NK-92 (cell line): ENCODE data around the gene LRRIQ3.
A peak's percentile ranks its signal among the peaks of the same experiment; 100 is the strongest.
"Not testable (repeated sequence)": the region's sequence is repeated elsewhere in the genome, so short reads cannot be mapped to it uniquely, and the experiment has no call there.

Experiments used
- DNase-seq: peaks from one replicate; lab custom pipeline; 2025; ENCODE audit not compliant: unreplicated experiment; lab: John Stamatoyannopoulos, UW

The LRRIQ3 gene

GRCh38 chr1:74197657-74198552 is at the start of gene LRRIQ3, which contains the start of gene FPGT:
TSS of gene LRRIQ3 (minus strand) at chr1:74198176. CDS start at chr1:74183684, 14,492 bp downstream.
TSS of gene FPGT (plus strand) at chr1:74198242. CDS start at chr1:74198279, 37 bp downstream.
- peak; percentile 49 for DNase-seq

- no peak for DNase-seq
Measured at GRCh38 chr1:74246315-74246714, 48.3 kb upstream of the LRRIQ3 start.

- DNase-seq: no peak
Measured at GRCh38 chr1:74245168-74245772, 47.3 kb upstream of the LRRIQ3 start.

GRCh38 chr1:74237787-74238186 is 39.8 kb upstream of the LRRIQ3 start:
- no peak for DNase-seq

GRCh38 chr1:74237035-74237434 is 39.1 kb upstream of the LRRIQ3 start:
- no peak for DNase-seq

GRCh38 chr1:74236440-74236839 is 38.5 kb upstream of the LRRIQ3 start:
- DNase-seq: no peak

- DNase-seq: no peak
Measured at GRCh38 chr1:74235153-74235552, 37.2 kb upstream of the LRRIQ3 start, which contains the start of gene TNNI3K. TSS of gene TNNI3K (plus strand) at chr1:74235387. CDS start at chr1:74235452, 65 bp downstream.

GRCh38 chr1:74223453-74223852 is 25.5 kb upstream of the LRRIQ3 start:
- DNase-seq: no peak

GRCh38 chr1:74222701-74223100 is 24.7 kb upstream of the LRRIQ3 start:
- DNase-seq: no peak

- no peak for DNase-seq
Measured at GRCh38 chr1:74215229-74215628, 17.3 kb upstream of the LRRIQ3 start.

- no peak for DNase-seq
Measured at GRCh38 chr1:74205266-74205665, 7.3 kb upstream of the LRRIQ3 start.

- DNase-seq: no peak
Measured at GRCh38 chr1:74199504-74199903, 1.5 kb upstream of the LRRIQ3 start.

GRCh38 chr1:74197255-74197654 is 721 bp downstream of the LRRIQ3 start:
- DNase-seq: no peak

GRCh38 chr1:74195339-74195738 is 2.6 kb downstream of the LRRIQ3 start:
- DNase-seq: no peak

GRCh38 chr1:74193908-74194307 is 4.1 kb downstream of the LRRIQ3 start:
- no peak for DNase-seq

- no peak for DNase-seq
Measured at GRCh38 chr1:74180490-74180889, 17.5 kb downstream of the LRRIQ3 start.

- not testable (repeated sequence) for DNase-seq
Measured at GRCh38 chr1:74174423-74174822, 23.6 kb downstream of the LRRIQ3 start.

GRCh38 chr1:74162333-74162732 is 35.6 kb downstream of the LRRIQ3 start:
- DNase-seq: no peak

- DNase-seq: no peak
Measured at GRCh38 chr1:74161497-74161896, 36.5 kb downstream of the LRRIQ3 start.

GRCh38 chr1:74160046-74160445 is 37.9 kb downstream of the LRRIQ3 start:
- DNase-seq: no peak

GRCh38 chr1:74145086-74145485 is 52.9 kb downstream of the LRRIQ3 start:
- DNase-seq: no peak

GRCh38 chr1:74117370-74117769 is 80.6 kb downstream of the LRRIQ3 start:
- DNase-seq: not testable (repeated sequence)
